A549 (cell line): ENCODE measurements around the gene PRPF40A.

ENCODE experiments used
- CHD2 ChIP-seq: fragments of 150-350 bp; IDR thresholded peaks from 2 replicates; pipeline ENCODE4 v1.6.1; 2014; ENCODE audit warnings: low read length; ENCODE audit not compliant: partially characterized antibody
- HOXB5 ChIP-seq: fragments of 250-450 bp; sonication (Bioruptor Pico); IDR thresholded peaks from 2 replicates; pipeline ENCODE4 v1.5.0; 2020; ENCODE audit warnings: mild to moderate bottlenecking, moderate library complexity
- JUN ChIP-seq, 2 experiments: fragments of >200 bp; sonication (Bioruptor Twin); formaldehyde crosslinking; IDR thresholded peaks; 2 replicates in 1 of 2; 3 replicates in 1 of 2; pipeline ENCODE4 v1.6.1; 2016 to 2017
- KDM1A ChIP-seq: fragments of 200-600 bp; sonication (generic); IDR thresholded peaks from 2 replicates; pipeline ENCODE4 v1.6.1; 2016; ENCODE audit warnings: low read depth, mild to moderate bottlenecking
- MAFK ChIP-seq: fragments of 450-650 bp; IDR thresholded peaks from 2 replicates; pipeline ENCODE4 v1.6.1; 2014; ENCODE audit not compliant: partially characterized antibody
- MAZ ChIP-seq: fragments of 150-350 bp; IDR thresholded peaks from 2 replicates; pipeline ENCODE4 v1.6.1; 2014; ENCODE audit warnings: antibody characterized with exemption, low read depth, low read length, borderline replicate concordance
- MYC ChIP-seq: IDR thresholded peaks from 2 replicates; pipeline ENCODE4 v1.6.1; 2012; ENCODE audit warnings: mild to moderate bottlenecking, inconsistent platforms, low read length, improper control_type of control experiment, borderline replicate concordance
- NR3C1 ChIP-seq: fragments of >200 bp; sonication (Bioruptor Twin); formaldehyde crosslinking; IDR thresholded peaks from 3 replicates; pipeline ENCODE4 v1.6.1; 2017
- POLR2A ChIP-seq: IDR thresholded peaks from 2 replicates; pipeline ENCODE4 v1.6.1; 2012; ENCODE audit warnings: mild to moderate bottlenecking, low read length
- POLR2AphosphoS2 ChIP-seq: conservative IDR thresholded peaks from 2 replicates; pipeline ENCODE4 v1.6.1; 2012; ENCODE audit warnings: low read length, improper control_type of control experiment, inconsistent platforms
- USF2 ChIP-seq: fragments of 450-650 bp; IDR thresholded peaks from 2 replicates; pipeline ENCODE4 v1.6.1; 2014; ENCODE audit warnings: antibody characterized with exemption
- TF ChIP-seq, protein P1 (sequence below): fragments of >200 bp; sonication (Bioruptor Twin); formaldehyde crosslinking; IDR thresholded peaks from 3 replicates; pipeline ENCODE4 v1.6.1; 2016
- TF ChIP-seq, protein P2 (sequence below): fragments of >200 bp; sonication (Bioruptor Twin); formaldehyde crosslinking; IDR thresholded peaks from 3 replicates; pipeline ENCODE4 v1.5.1; 2016

DNA sequence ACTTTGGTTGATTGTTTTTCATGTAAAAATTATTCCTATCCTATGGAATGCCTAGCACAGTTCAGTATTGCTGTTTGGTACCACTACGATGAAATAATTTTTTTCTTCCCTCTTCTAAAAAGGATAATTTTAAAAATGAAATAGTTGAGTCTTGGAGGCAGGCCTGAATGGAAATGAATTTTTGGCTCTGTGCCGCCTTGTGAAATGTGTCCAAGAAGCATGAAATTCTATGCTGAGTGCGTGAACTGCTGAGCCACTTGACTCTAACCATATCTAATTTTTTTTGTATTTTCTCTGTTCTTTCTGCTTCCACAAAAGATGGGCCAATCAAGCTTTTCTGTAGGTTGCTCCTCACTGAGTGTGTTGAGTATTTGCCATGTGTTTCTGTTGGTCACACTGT lies 95.0 kb downstream of the PRPF40A start:
- no peak for TF ChIP-seq MAFK
- TF ChIP-seq HOXB5 (CRISPR knock-in tag): no peak
- no peak for TF ChIP-seq POLR2A
- TF ChIP-seq, protein P1, sequence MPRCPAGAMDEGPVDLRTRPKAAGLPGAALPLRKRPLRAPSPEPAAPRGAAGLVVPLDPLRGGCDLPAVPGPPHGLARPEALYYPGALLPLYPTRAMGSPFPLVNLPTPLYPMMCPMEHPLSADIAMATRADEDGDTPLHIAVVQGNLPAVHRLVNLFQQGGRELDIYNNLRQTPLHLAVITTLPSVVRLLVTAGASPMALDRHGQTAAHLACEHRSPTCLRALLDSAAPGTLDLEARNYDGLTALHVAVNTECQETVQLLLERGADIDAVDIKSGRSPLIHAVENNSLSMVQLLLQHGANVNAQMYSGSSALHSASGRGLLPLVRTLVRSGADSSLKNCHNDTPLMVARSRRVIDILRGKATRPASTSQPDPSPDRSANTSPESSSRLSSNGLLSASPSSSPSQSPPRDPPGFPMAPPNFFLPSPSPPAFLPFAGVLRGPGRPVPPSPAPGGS: no peak
- TF ChIP-seq NR3C1: no peak
- TF ChIP-seq USF2: no peak
- no peak for TF ChIP-seq MYC
- TF ChIP-seq, protein P2, sequence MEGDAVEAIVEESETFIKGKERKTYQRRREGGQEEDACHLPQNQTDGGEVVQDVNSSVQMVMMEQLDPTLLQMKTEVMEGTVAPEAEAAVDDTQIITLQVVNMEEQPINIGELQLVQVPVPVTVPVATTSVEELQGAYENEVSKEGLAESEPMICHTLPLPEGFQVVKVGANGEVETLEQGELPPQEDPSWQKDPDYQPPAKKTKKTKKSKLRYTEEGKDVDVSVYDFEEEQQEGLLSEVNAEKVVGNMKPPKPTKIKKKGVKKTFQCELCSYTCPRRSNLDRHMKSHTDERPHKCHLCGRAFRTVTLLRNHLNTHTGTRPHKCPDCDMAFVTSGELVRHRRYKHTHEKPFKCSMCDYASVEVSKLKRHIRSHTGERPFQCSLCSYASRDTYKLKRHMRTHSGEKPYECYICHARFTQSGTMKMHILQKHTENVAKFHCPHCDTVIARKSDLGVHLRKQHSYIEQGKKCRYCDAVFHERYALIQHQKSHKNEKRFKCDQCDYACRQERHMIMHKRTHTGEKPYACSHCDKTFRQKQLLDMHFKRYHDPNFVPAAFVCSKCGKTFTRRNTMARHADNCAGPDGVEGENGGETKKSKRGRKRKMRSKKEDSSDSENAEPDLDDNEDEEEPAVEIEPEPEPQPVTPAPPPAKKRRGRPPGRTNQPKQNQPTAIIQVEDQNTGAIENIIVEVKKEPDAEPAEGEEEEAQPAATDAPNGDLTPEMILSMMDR: no peak
- TF ChIP-seq JUN (IDR thresholded peaks at IDR 0.05): no peak
- no peak for TF ChIP-seq MAZ
- TF ChIP-seq POLR2AphosphoS2: no peak
- TF ChIP-seq CHD2: no peak
- no peak for TF ChIP-seq KDM1A
